GM18870 (cell line): ENCODE data around the gene NLN.
"Not testable (repeated sequence)": the region's sequence is repeated elsewhere in the genome, so short reads cannot be mapped to it uniquely, and the experiment has no call there.

Experiments used
- ATAC-seq: cut with Tn5 transposase; IDR thresholded peaks from one replicate; pipeline ENCODE4 v1.9.1; 2021; ENCODE audit warnings: moderate library complexity; ENCODE audit not compliant: unreplicated experiment

NLN gene

GRCh38 chr5:65828022-65828896 lies 106.3 kb downstream of the NLN start:
- no peak for ATAC-seq

- no peak for ATAC-seq
Measured at GRCh38 chr5:65830856-65831255, 108.9 kb downstream of the NLN start.

GRCh38 chr5:65831276-65831675 lies 109.3 kb downstream of the NLN start:
- no peak for ATAC-seq

GRCh38 chr5:65832152-65832551 lies 110.1 kb downstream of the NLN start:
- no peak for ATAC-seq

- ATAC-seq, result no peak
Measured at GRCh38 chr5:65832603-65833228, 110.7 kb downstream of the NLN start.

GRCh38 chr5:65833780-65834179 lies 111.8 kb downstream of the NLN start:
- no peak for ATAC-seq

GRCh38 chr5:65834306-65834705 lies 112.3 kb downstream of the NLN start:
- no peak for ATAC-seq

GRCh38 chr5:65835191-65835590 lies 113.2 kb downstream of the NLN start:
- no peak for ATAC-seq

GRCh38 chr5:65837139-65837538 lies 115.1 kb downstream of the NLN start:
- no peak for ATAC-seq

- ATAC-seq, result not testable (repeated sequence)
Measured at GRCh38 chr5:65839170-65839569, 117.2 kb downstream of the NLN start.

- ATAC-seq, result no peak
Measured at GRCh38 chr5:65840071-65840470, 118.1 kb downstream of the NLN start.

GRCh38 chr5:65844763-65845162 lies 122.8 kb downstream of the NLN start:
- not testable (repeated sequence) for ATAC-seq

- no peak for ATAC-seq
Measured at GRCh38 chr5:65846101-65846500, 124.1 kb downstream of the NLN start.

- not testable (repeated sequence) for ATAC-seq
Measured at GRCh38 chr5:65847019-65847418, 125.0 kb downstream of the NLN start.

GRCh38 chr5:65849918-65850317 lies 127.9 kb downstream of the NLN start:
- not testable (repeated sequence) for ATAC-seq

GRCh38 chr5:65854925-65855324 lies 132.9 kb downstream of the NLN start:
- ATAC-seq, result no peak

GRCh38 chr5:65855766-65856315 lies 133.8 kb downstream of the NLN start:
- no peak for ATAC-seq

- ATAC-seq, result no peak
Measured at GRCh38 chr5:65856520-65856919, 134.5 kb downstream of the NLN start.

- no peak for ATAC-seq
Measured at GRCh38 chr5:65858316-65858715, 136.3 kb downstream of the NLN start.

- ATAC-seq, result no peak
Measured at GRCh38 chr5:65861830-65862241, 139.8 kb downstream of the NLN start.

- no peak for ATAC-seq
Measured at GRCh38 chr5:65862384-65862783, 140.4 kb downstream of the NLN start.

GRCh38 chr5:65863747-65864146 lies 141.7 kb downstream of the NLN start:
- no peak for ATAC-seq
